PC-3 (cell line): ENCODE data around the gene HK1. TPM values are rescaled to one million over a fixed set of nuclear protein-coding genes. Genes with fewer than 3 reads are reported as not detected.

Source experiments
- ATAC-seq: fragments of 200-7000 bp; cut with Tn5 transposase; 2 replicates; pipeline ENCODE4 v1.9.1; 2020; ENCODE audit warnings: mild to moderate bottlenecking, moderate library complexity
- BruUV-seq: library from RNA; stranded (reverse); fragments of 400-500 nt; replicated peaks from 2 replicates; lab custom pipeline; 2021; lab: Mats Ljungman, UMichigan
- CTCF ChIA-PET: fragments of 300-600 bp; sonication (Branson Sonifier 250); formaldehyde crosslinking; loops from one replicate; lab custom pipeline; 2022; ENCODE audit warnings: antibody characterized with exemption; lab: Charles Lee
- POLR2A ChIA-PET: fragments of 300-600 bp; sonication (Branson Sonifier 250); formaldehyde crosslinking; loops from one replicate; lab custom pipeline; 2022; ENCODE audit warnings: antibody characterized with exemption; ENCODE audit not compliant: unreplicated experiment; lab: Charles Lee
- DNase-seq: peaks from one replicate; pipeline ENCODE4 v3.0.0-alpha.2; 2015
- H2AFZ ChIP-seq: fragments of 300-600 bp; sonication (generic); 2 replicates; pipeline ENCODE4 v1.6.0; 2016; ENCODE audit warnings: antibody characterized with exemption, low read length
- H3F3A ChIP-seq: fragments of 300-600 bp; sonication (generic); one replicate; pipeline ENCODE4 v1.6.0; 2017; ENCODE audit warnings: antibody characterized with exemption, low read length, control low read depth, mild to moderate bottlenecking; ENCODE audit not compliant: unreplicated experiment
- H3K27ac ChIP-seq: fragments of 300-600 bp; sonication (generic); 2 replicates; pipeline ENCODE4 v1.5.1; 2016; ENCODE audit warnings: mild to moderate bottlenecking, low read length
- H3K27me3 ChIP-seq: fragments of 300-600 bp; sonication (generic); 2 replicates; pipeline ENCODE4 v1.6.1; 2016; ENCODE audit warnings: low read length, mixed read lengths
- H3K36me3 ChIP-seq: fragments of 300-600 bp; sonication (generic); 2 replicates; pipeline ENCODE4 v1.6.1; 2016; ENCODE audit warnings: low read depth, mixed run types, low read length, mixed read lengths
- H3K4me1 ChIP-seq: fragments of 300-600 bp; sonication (generic); 2 replicates; pipeline ENCODE4 v1.5.1; 2016; ENCODE audit warnings: low read length; ENCODE audit not compliant: insufficient read depth
- H3K4me2 ChIP-seq: fragments of 300-600 bp; sonication (generic); 2 replicates; pipeline ENCODE4 v1.6.0; 2016; ENCODE audit warnings: low read length
- H3K4me3 ChIP-seq: fragments of 300-600 bp; sonication (generic); 2 replicates; pipeline ENCODE4 v1.5.1; 2016; ENCODE audit warnings: mild to moderate bottlenecking, low read length, mixed read lengths
- H3K79me2 ChIP-seq: fragments of 300-600 bp; sonication (generic); 2 replicates; pipeline ENCODE4 v1.6.1; 2017; ENCODE audit warnings: low read length, mixed read lengths
- H3K9ac ChIP-seq: fragments of 300-600 bp; sonication (generic); 2 replicates; pipeline ENCODE4 v1.6.0; 2016; ENCODE audit warnings: mild to moderate bottlenecking, low read length
- H3K9me2 ChIP-seq: fragments of 300-600 bp; sonication (generic); replicated peaks from 2 replicates; pipeline ENCODE4 v1.6.1; 2016; ENCODE audit warnings: mixed run types, low read length, mixed read lengths
- H3K9me3 ChIP-seq: fragments of 300-600 bp; sonication (generic); 2 replicates; pipeline ENCODE4 v1.6.1; 2016; ENCODE audit warnings: low read length, mixed read lengths
- H4K20me1 ChIP-seq: fragments of 300-600 bp; sonication (generic); 2 replicates; pipeline ENCODE4 v1.6.1; 2016; ENCODE audit warnings: low read length, mixed read lengths
- EZH2 ChIP-seq: fragments of 300-600 bp; sonication (generic); IDR thresholded peaks from one replicate; pipeline ENCODE4 v1.6.1; 2017; ENCODE audit warnings: antibody characterized with exemption, mild to moderate bottlenecking, low read length; ENCODE audit not compliant: unreplicated experiment
- EZH2phosphoT487 ChIP-seq: fragments of 300-600 bp; sonication (generic); IDR thresholded peaks from 2 replicates; pipeline ENCODE4 v1.6.1; 2018; ENCODE audit warnings: mild to moderate bottlenecking, antibody characterized with exemption, low read length, borderline replicate concordance
- intact Hi-C: fragments of 100-400 bp; cut with micrococcal nuclease; formaldehyde crosslinking; loops from 2 replicates; pipeline ENCODE4 v1.9.0; 2023
- total RNA-seq: library from RNA; depleted of rRNA; stranded (reverse); fragments of >200 nt; gene quantifications from 2 replicates; pipeline ENCODE4 v1.2.3, GENCODE V29; 2014
- TF ChIP-seq, protein P1 (sequence below): fragments of 300-600 bp; sonication (generic); conservative IDR thresholded peaks from 2 replicates; pipeline ENCODE4 v1.5.1; 2017; ENCODE audit warnings: antibody characterized with exemption, low read depth, mild to moderate bottlenecking, low read length

Gene HK1
- total RNA-seq, 1 experiment from 2014 or later = 189 TPM

DNA sequence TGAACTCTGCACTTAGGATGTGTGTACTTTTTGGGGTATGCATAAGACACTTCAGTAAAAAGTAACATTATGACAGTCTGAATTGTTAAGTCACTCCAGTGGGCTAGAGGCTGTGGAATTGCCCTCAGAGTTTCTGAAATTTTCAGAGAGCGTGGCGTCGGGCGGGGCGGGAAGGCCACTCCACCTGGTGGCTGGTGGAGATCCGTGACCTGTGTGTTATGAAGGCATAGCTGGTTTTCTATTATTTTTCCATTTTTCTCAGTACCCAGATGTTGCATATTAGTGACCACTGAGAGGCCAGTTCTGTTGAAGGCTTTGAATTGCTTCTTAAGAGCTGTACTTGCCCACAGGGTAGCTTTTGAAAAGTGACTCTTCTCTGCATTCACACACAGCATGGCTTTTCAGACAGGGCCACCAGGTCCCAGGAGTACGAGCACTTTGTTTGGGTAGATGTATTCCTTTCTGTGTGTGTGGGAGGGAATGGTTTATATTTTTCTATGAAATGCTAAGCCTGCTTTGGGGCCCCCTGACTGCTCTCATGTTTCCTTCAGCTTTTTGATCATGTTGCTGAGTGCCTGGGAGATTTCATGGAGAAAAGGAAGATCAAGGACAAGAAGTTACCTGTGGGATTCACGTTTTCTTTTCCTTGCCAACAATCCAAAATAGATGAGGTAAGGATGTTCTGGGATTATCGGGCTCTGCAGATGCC, 86.1 kb downstream of the HK1 start:
- Histone ChIP-seq H3K4me3 (no peak overlapping the region), H3K4me1 (peaks cover 42% of the 10 kb centered on the region), H3K36me3 (peaks cover 26% of the 10 kb centered on the region), H3K27me3 (no peaks in the 10 kb centered on the region), H3F3A (peaks cover 5% of the 10 kb centered on the region), H2AFZ (no peak overlapping the region), H3K9me2 (no peaks in the 10 kb centered on the region), H3K27ac (no peak overlapping the region), H3K4me2 (no peak overlapping the region), H3K9me3 (no peaks in the 10 kb centered on the region), H4K20me1 (no peaks in the 10 kb centered on the region; the same call in 1 of the 2 replicates), H3K9ac (no peak overlapping the region), H3K79me2 (peaks cover 40% of the 10 kb centered on the region)
- CTCF ChIA-PET = interaction anchor here (0.6 kb wide), 1 partner anchor 143 kb away, joined by 12 read pairs; no protein-coding TSS in a partner anchor
- DNase-seq = no peak
- POLR2A ChIA-PET = interaction anchor here (0.5 to 0.7 kb wide), 2 partner anchors 180 to 582 kb away, joined by 3 read pairs; no protein-coding TSS in a partner anchor
- TF ChIP-seq EZH2 = no peak
- TF ChIP-seq, protein P1, sequence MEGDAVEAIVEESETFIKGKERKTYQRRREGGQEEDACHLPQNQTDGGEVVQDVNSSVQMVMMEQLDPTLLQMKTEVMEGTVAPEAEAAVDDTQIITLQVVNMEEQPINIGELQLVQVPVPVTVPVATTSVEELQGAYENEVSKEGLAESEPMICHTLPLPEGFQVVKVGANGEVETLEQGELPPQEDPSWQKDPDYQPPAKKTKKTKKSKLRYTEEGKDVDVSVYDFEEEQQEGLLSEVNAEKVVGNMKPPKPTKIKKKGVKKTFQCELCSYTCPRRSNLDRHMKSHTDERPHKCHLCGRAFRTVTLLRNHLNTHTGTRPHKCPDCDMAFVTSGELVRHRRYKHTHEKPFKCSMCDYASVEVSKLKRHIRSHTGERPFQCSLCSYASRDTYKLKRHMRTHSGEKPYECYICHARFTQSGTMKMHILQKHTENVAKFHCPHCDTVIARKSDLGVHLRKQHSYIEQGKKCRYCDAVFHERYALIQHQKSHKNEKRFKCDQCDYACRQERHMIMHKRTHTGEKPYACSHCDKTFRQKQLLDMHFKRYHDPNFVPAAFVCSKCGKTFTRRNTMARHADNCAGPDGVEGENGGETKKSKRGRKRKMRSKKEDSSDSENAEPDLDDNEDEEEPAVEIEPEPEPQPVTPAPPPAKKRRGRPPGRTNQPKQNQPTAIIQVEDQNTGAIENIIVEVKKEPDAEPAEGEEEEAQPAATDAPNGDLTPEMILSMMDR = peak; percentile 32; the same call in 1 of the 2 replicates
- ATAC-seq = no peak
- intact Hi-C loops = no loop called here
- BruUV-seq = no TSS peak

DNA sequence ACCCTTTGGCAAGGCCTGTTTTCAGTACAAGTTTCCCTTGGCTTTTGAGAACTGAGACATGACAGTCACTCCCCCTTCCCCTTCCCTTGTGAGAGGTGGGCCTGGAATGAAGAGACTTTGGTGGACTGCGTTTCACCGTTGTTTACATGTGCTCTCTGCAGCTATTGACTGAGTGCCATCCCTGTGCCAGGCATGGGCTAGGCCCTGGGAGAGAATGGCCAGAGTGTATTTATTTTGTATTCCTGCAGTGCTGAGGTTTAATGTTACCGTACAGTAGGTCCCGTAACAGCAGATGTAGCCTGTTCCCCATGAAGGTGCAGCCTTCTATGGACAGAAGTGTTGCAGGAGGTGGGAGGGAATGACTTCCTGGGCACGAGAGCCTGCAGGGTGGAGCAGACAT, 88.4 kb downstream of the HK1 start:
- no peaks in the 10 kb centered on the region for H3K9me3 ChIP-seq
- H3K4me3 ChIP-seq = no peak overlapping the region
- ATAC-seq (no peak), DNase-seq (no peak)
- intact Hi-C loops = no loop called here
- no peaks in the 10 kb centered on the region for H3K27me3 ChIP-seq
- H3F3A ChIP-seq = peaks cover 5% of the 10 kb centered on the region
- POLR2A ChIA-PET = no interaction called here
- TF ChIP-seq, protein P1 = no peak
- TF ChIP-seq EZH2 = no peak
- TF ChIP-seq EZH2phosphoT487 = no peak
- no TSS peak for BruUV-seq
- H3K9me2 ChIP-seq = no peaks in the 10 kb centered on the region
- H3K4me1 ChIP-seq = peaks cover 18% of the 10 kb centered on the region
- no peak overlapping the region for H3K4me2 ChIP-seq
- CTCF ChIA-PET = no interaction called here
- H4K20me1 ChIP-seq = no peaks in the 10 kb centered on the region
- H3K79me2 ChIP-seq = peaks cover 20% of the 10 kb centered on the region
- H3K27ac ChIP-seq = no peak overlapping the region
- peaks cover 46% of the 10 kb centered on the region for H3K36me3 ChIP-seq
- H2AFZ ChIP-seq = no peak overlapping the region
- H3K9ac ChIP-seq = no peak overlapping the region

DNA sequence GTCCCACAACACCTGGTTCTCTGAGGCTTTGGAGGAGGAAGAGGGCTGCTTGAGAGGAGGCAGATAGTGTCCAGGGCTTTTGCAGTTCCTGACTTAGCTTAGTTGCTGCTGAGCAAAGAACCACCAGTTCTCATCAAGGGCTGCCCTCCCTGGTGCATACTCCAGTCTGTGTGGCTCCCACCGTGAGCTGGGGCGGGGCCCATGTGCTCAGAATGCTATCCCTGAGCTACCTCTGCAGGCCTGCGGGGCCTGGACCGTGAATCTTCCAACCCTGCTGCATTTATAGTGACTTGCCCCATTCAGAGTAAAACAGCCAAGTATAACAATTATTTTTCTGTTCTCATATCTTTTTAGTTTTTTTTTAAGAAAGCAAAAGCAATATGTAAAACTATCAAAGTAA, 89.2 kb downstream of the HK1 start:
- Histone ChIP-seq H3F3A (peaks cover 1% of the 10 kb centered on the region), H3K36me3 (peaks cover 50% of the 10 kb centered on the region), H3K9me2 (no peaks in the 10 kb centered on the region), H3K79me2 (peaks cover 18% of the 10 kb centered on the region), H3K27ac (no peak overlapping the region), H3K27me3 (no peaks in the 10 kb centered on the region), H3K4me1 (peaks cover 11% of the 10 kb centered on the region), H4K20me1 (no peaks in the 10 kb centered on the region), H3K9ac (no peak overlapping the region), H3K4me3 (no peak overlapping the region), H3K9me3 (no peaks in the 10 kb centered on the region), H2AFZ (no peak overlapping the region), H3K4me2 (no peak overlapping the region)
- no TSS peak for BruUV-seq
- DNase-seq (no peak), ATAC-seq (no peak)
- intact Hi-C loops = no loop called here
- POLR2A ChIA-PET = no interaction called here
- TF ChIP-seq EZH2 (no peak), EZH2phosphoT487 (no peak)
- TF ChIP-seq, protein P1 = no peak
- CTCF ChIA-PET = no interaction called here
